Activated T-cell treated with anti-CD3 and anti-CD28 coated beads, Interleukin-2, amount 50 U/mL, for 48 hours (primary cell): ENCODE data around the gene BEST3.
A peak's percentile ranks its signal among the peaks of the same experiment; 100 is the strongest.

Experiments
- DNase-seq, 2 experiments: peaks; one replicate each; pipeline ENCODE4 v3.0.0-alpha.2; 2020

Gene BEST3

DNA sequence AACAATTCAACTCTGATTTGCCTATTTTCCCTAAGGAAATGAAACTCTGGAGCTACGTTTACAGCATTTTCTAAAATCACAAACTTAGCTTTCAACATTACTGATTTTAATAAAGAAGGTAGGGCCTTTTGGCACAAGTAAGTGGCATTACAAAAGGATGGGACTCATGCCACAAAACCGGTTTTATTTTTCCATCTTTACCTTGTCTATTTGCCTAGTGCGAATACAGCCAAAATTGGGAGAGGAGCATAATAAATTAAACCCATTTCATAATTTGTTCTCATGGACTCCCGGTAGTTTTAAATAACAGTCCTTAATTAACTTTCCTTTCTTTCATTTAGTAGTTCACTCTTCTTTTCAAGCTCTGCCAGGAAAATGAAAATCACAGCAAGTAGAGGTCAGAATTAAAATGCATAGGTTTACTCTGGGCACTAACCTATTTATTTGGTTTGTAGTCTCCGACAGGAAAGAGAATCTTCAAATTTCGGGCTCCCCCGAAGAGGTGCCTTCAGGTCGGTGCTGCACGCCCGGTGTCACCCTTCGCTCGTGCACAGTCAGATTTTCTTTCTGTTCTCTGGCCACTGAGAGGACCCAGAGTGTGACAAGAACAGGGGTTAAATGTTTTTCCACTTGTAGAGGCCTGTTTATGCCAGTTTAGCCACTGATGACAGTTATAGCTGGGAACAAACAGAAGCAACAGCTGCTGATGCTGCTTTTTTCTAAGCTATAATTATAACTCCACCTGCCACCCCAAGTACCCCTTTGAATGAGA is at the start of gene BEST3:
BEST3 (minus strand) TSS at position 535 of the 772 bp plus-strand sequence. CDS start 1,505 bp downstream, outside the sequence.
- no peak for DNase-seq

DNA sequence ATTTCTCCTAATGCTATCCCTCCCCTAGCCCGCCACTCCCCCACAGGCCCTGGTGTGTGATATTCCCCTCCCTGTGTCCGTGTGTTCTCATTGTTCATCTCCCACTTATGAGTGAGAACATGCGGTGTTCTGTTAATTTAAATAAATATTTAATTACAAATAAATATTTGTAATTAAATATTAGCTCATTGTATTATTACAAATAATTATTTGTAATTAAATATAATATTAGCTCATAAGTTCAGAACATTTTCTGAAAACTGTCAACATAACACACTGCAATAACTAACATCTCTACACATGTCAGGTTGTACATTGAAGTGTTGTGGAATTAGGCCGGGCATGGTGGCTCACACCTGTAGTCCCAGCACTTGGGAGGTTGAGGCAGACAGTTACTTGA is 45.0 kb upstream of the BEST3 start:
- DNase-seq = no peak

- peak; percentile 70 to 74 for DNase-seq
Observed at GRCh38 chr12:69739287-69740191, 40.4 kb upstream of the BEST3 start.

GRCh38 chr12:69738351-69739286 is 39.5 kb upstream of the BEST3 start, which contains the start of gene RAB3IP:
Gene RAB3IP, plus strand, starts transcription at chr12:69738860. Its CDS starts 16,549 bp downstream, at chr12:69755409.
- peak; percentile 93 to 95 for DNase-seq

DNA sequence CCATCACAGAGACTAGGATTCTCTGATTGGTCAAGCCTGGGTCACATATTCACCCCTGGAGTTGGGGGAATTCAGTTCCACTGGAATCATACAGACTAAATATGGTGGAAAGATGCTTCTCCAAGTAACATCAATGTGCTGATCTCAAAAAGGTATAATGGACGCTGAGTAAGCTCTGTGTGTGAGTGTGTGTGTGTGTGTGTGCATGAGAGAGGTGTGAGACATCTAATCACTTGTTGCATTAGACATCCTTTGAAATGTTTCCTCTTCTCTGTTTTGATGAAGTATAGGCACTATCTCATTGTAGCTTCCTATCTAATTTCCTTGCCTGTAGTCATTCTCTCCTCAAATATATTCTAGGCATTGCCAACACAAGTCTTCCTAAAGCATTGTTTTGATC is 34.5 kb upstream of the BEST3 start:
- no peak for DNase-seq

DNA sequence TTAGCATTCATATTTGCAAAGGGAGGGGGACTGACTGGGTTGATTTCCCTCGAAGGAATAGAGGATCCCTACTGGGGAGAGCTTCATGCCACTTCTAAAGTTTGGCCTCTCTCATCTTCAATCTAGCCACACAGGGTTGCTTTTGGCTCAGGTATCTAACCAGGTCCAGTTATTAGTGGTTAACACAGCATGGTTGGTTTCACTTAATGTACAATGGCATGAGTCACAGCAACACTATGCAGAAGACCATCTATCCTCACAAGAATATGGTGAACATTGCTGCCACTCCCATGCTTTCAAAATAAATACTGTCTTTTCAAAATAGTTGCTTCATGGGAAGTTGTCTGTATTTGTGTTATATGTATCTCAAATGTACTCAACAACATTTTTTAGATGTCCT is 33.0 kb upstream of the BEST3 start:
- DNase-seq = no peak

DNA sequence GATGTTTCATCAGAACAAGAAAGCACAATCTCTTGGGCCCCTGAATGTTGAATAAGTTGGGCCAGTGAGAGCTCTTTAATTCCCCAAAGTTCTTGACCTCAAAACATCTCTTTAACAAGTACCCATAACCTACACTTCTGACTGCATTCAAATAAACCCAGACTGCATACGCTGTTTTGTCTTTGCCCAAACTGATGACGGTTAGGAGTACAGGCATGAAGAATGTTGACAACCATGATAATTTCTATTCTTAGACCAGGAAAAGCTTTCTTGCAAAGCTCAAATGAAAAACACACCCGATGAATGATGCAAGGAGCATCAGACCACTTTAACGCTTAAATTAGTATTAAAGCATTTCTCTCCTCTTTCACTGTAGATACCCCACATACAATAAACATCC is 27.8 kb upstream of the BEST3 start:
- DNase-seq = no peak

GRCh38 chr12:69720750-69721149 is 21.6 kb upstream of the BEST3 start:
- DNase-seq = no peak

DNA sequence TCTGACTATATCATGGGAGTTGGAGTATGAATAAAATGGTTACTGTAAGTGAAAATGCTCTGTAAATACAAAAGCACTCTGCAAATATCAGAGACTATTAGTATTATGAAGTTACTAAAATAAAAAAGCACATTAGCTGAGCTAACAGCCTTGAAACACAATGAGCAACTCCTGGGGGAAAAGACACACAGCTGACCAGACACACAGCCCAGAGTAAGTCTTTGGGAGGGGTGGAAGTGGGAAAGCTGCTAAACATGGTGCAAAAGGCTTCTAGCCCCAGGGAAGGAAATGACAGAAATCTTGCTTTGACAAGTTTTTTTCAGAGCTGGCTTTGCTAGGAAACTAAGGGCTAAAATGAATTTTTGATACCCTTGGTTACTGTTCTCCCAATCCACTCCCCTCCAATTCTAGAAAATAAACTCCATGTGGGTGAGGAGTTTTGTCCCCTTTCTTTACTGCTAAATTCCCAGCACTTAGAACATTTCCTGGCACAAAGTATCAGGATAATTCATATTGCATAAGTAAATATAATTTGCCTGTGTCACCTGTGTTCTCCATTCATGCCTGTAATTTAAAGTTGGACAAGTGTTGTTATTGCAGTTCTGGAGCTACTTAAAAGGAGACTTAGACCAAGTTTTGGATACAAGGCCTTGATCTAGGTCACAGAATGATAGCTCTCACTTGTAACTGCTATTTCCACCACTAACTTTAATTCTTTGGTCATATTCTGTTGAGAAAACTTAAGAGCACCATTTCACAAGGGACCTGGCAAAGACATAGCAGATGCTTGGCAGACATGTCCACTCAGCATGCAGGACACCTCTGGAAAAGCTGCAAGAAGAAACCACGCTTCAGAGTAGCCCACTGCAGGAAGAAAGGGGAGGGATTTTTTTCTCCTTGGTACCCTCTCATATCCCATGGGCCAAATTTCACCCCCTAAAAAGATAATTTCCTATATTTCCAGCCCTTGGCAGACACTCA is 20.5 kb upstream of the BEST3 start:
- DNase-seq = no peak

DNA sequence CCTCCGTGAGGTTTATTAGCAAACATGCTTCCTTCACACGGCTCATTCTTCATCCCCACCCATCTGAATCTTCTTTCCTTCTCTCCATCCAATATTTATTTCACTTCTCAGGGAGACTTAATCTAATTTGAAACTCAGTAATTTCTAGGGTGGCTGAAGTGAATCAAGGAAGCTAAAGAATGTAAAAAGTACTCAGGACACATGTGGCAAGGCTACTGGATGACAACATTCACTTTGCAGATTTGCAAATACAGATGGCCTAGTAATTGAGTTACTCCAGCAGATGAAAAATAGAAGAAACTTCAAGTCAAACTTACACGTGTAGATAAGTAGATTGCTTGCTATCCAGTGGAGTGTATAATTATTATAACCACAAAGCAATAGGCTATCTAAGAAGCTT is 15.4 kb upstream of the BEST3 start:
- DNase-seq = no peak

DNA sequence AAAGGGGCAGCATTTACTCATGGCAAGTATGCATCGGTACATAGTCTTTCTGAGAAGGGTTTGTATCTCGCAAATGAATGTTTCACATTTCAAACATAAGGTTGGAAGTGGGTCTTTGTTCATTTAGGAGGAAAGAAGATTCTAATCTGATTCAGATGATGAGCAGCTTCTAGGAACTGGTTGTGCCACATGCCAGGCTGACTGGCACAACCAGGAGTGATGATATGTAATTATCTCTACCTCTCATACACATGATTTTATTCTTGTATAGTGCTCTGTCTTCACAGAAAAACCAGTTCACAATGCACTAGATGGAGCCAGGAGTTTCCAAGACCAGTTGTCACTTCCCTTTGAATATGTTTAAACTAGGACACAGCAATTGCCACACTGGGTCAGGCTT is 13.7 kb upstream of the BEST3 start:
- no peak for DNase-seq

- no peak for DNase-seq
Observed at GRCh38 chr12:69708649-69709048, 9.5 kb upstream of the BEST3 start.

GRCh38 chr12:69704357-69704756 is 5.3 kb upstream of the BEST3 start:
- no peak for DNase-seq

DNA sequence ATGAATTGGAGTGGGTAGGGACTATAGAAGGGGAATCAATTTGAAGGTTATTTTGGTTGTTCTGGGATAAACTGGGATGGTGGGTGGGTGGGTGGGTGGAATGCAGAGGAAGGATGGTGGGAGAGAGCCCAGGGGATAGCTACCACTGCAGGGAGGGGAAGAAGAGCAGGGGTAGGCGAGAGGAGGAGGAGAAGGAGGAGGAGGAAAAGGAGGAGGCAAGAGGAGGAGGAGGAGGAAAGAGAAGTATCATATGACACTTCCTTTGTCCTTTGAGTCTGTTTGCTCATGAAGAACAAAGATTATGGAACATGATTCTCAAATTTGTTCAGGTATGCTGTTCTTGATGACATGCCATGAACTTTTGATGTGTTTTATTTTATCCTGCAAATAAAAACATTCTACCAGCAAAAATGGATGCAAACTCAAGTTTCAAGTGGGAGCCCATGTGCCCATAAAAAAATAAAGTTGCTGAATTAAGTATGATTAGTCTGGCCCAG is 4.1 kb upstream of the BEST3 start:
- DNase-seq = no peak

DNA sequence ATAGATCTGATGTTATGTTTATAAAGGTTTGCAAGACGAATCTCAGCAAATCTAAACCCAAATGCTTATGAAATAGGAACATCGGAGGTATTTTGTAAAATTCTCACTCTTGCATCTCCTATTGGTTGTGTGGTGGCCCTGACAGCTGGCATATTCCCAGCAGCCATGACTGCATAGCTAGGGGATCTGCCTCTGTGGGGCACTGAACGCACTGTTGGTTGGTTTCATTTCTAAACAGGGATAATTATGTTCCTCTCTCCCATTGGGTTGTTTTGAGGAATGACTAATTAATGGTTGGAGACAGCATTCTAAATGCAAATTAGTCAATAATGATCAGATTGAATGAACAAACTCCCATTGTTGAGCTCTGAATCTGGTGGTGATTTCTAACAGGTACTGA is 2.7 kb upstream of the BEST3 start:
- no peak for DNase-seq

GRCh38 chr12:69698054-69698453 is 1.0 kb downstream of the BEST3 start:
- DNase-seq = no peak

DNA sequence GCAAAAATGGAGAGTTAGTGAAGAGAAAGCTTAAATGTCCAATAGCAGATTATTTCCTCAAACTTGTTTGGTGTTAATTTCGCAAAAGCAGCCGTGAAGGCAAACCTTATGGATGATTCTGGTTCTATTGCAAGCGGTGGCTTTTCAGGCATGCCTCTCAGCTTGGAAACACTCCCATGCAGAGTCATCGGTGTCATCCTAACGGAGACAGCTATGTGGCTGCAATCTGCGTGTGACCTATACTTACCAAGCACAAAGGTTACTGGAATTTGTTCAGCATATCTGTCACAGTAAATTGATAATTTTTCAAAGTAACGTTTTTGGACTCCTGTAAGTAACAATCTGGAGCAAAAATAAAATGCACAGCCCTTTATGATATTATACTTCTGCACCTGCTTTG is 5.0 kb downstream of the BEST3 start:
- no peak for DNase-seq

GRCh38 chr12:69689638-69690037 is 9.5 kb downstream of the BEST3 start:
- no peak for DNase-seq

GRCh38 chr12:69688471-69689427 is 10.4 kb downstream of the BEST3 start:
- peak; percentile 32 to 50 for DNase-seq

- DNase-seq = no peak
Observed at GRCh38 chr12:69688021-69688420, 11.1 kb downstream of the BEST3 start.
